Inflammatory macrophage (primary cell): Measurements from ENCODE around the gene EFHD1.

Source experiments
- DNase-seq, 2 donors: peaks; one replicate each; pipeline ENCODE4 v3.0.0-alpha.2; 2020 to 2022
- total RNA-seq, 18 experiments: gene quantifications; one replicate each; lab custom pipeline; 2026; ENCODE audit warnings: mixed read lengths in 6 of 18, inconsistent platforms in 2 of 18; lab: John Stamatoyannopoulos, UW

Gene EFHD1, protein sequence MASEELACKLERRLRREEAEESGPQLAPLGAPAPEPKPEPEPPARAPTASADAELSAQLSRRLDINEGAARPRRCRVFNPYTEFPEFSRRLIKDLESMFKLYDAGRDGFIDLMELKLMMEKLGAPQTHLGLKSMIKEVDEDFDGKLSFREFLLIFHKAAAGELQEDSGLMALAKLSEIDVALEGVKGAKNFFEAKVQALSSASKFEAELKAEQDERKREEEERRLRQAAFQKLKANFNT
- total RNA-seq = 0 to 0.65 (median 0) reads per million in 18 experiments

DNA sequence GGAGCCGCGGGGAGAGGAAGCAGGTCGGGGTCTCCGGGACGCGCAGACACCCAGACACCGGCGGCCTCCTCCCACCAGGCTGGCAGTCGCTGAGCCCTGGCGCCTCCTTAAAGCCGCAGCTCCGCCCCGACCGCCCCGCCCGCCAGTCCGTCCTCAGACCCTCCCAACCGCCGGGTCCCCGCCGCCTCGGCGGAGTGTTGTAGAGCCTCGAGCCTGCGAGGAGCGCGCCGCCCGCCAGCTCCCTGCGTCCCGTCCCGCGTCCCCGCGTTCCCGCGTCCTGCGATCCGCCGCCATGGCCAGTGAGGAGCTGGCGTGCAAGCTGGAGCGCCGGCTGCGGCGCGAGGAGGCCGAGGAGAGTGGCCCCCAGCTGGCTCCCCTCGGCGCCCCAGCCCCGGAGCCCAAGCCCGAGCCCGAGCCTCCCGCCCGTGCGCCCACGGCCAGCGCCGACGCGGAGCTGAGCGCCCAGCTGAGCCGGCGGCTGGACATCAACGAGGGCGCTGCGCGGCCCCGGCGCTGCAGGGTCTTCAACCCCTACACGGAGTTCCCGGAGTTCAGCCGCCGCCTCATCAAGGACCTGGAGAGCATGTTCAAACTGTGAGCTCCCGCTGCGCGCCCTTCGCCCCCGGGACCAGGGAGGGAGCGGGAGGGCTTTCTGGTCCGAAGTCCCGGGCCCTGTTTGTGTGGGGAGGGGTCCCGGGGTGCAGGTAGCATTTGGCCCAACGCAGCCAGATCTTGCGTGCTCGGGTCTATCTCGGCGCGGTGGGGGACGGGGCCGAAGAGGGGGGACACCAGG lies at the start of gene EFHD1:
Gene EFHD1 (plus strand): TSS at position 192 of the 793 bp plus-strand sequence. CDS start 101 bp downstream, at position 293.
- DNase-seq = peak; percentile 14 to 16

DNA sequence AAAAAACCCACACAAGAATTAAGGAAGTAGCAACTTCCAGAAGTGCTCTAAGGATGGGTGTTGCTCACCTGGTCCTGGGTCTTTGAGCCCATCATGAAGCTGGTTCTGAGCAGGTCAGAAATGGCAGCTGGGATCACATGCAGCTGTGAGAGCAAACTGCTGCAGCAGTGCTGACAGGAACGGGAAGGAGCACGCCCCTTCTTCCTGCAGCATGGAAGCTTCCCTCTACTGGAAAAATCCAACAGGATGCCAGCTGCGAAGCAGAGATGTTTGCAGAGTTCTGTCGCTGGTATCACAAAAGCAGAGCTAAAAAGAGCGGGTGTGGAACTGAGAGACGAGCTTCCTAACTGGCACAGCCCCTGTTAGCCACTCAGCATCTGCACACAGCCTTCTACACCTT lies 49.2 kb upstream of the EFHD1 start:
- DNase-seq = no peak

DNA sequence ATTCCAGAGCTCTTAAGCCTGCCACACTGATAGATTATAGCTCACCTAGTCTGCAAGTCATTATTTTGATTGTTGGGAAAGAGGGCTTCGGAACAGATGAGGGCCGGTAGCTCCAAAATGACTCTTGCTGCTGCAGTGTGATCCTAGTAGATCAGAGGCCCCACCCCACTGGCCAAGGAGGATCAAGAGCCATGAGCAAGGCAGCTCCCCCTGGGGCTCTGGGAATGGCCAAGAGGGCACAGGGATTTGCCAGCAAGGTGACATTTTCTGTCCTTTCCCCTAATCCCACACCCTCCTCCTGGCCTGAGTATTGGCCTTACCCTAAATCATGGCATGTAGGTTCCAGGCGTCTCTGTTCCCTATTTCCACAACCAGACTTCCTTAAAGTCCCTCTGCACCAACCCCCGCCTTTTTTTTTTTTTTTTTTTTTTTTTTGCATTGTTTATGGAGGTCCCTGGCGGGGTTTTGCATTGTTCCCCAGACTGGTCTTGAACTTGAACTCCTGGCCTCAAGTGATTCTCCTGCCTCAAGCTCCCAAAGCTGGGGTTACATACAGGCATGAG lies 46.4 kb upstream of the EFHD1 start:
- DNase-seq = peak; percentile 41 to 42

DNA sequence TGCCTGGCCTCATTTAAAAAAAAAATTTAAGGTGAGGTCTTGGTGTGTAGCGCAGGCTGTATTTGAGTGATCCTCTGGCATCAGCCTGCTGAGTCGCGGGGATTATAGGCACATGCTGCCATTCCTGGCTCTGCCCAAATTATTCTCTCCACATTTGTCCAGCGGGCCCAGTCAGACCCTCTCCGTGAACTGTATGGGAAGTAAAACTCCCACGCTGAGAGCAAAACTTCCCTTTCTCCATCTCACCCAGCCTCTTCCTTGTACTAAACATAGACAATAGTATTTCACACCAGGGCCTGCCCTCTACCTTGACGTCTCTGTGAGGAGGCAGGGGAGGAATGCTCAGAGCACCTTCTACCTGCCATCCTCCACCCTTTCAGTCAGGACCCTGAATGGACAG lies 45.9 kb upstream of the EFHD1 start:
- peak; percentile 77 to 86 for DNase-seq

DNA sequence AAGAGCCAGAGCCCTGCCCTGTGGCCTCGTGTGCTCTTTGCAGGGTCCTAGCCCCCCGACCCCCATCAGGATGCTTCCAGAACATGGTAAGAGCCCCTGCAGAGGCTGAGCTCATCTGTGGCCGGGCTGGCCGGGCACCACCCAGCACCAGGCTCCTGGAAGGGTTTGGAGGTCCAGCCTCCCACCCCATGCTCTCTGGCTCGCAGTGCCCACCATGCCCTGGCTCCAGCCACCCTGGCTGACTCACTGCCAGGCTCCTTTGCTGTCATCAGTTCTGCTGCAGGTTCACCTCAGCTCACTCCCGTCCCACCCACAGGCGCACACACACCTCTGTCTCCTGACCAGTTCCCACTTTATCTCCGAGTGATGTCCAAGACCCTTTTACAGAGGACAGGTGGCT lies 45.4 kb upstream of the EFHD1 start:
- no peak for DNase-seq

DNA sequence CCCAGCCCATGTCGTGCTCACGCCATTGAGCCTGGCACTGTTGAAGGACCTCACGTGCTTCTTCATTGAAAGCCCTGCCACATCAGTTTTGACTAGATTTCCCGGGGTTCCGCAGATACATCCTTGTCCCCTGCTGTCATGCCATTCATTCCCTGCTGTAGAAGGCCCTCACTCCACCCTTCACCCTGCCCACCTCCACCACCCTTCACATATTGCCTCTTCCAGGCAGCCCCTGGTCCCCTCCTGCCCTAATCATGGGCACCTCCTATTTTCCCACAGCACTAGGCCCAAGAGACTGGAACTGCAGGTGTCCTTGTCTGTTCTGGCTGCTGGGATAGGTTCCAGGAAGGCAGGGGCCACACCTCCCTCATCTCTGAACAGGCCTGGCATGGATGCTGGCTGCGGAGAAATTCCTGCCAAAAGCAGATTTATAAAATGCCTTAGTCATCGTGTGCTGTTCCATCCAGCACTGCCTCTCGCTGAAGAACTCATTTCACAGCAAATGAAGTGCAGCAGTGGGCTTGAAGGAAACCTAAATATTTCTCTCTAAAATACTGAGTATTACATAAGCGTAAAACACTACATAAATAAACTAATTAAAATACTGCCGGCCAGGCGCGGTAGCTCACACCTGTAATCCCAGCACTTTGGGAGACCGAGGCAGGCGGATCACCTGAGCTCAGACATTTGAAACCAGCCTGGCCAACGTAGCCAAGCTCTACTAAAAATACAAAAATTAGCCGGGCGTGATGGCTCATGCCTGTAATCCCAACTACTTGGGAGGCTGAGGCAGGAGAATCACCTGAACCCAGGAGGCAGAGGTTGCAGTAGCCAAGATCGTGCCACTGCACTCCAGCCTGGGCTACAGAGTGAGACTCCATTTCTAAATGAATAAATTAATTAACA lies 44.5 kb upstream of the EFHD1 start:
- no peak for DNase-seq

DNA sequence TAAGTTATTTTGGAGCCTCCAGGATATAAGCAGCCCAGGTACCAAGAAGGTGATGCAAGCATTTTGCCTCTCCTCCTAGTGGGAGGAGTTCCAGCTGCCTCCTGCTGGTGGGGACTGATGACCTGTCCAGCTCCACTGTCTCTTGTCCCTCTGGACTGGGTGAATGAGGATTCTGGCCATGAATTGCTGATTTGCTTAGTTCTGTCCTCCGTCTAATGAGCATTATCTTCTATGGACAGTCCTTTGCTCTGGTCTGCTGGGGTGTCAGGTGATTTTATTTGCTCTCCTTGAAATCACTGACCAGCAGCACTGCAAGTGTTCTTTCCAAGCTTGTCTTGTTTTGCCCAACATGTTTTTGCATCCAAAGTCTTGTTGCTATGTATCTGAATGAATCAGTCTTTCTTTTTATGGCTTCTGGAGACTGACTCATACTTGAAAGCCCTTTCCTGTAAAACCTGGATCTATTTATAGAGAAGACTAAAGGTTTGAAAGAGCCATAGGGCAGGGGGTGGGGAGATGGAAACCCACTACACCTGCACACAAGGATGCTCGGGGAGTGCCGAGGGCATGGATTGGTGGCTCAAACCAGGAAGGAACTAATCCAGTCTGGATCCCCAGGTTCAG lies 40.5 kb upstream of the EFHD1 start:
- DNase-seq = no peak

DNA sequence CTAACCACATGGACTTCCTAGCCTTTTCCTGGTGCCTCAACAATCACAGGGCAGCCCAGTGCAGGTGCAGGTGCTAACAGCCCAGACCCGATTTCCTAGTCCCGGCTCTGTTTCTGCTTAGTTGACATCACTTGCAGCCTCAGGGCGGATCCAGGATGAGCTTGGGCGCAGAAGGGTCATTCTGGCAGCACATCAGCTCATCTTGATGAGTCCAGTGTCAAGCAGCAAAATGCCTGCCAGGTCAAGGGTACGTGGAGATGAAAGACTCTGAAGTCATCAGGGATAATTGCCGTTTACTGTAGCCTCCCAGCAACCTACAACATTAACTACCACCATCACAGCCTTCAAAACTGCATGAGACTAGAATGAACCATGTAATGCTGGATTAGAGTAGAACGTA lies 39.4 kb upstream of the EFHD1 start:
- no peak for DNase-seq

DNA sequence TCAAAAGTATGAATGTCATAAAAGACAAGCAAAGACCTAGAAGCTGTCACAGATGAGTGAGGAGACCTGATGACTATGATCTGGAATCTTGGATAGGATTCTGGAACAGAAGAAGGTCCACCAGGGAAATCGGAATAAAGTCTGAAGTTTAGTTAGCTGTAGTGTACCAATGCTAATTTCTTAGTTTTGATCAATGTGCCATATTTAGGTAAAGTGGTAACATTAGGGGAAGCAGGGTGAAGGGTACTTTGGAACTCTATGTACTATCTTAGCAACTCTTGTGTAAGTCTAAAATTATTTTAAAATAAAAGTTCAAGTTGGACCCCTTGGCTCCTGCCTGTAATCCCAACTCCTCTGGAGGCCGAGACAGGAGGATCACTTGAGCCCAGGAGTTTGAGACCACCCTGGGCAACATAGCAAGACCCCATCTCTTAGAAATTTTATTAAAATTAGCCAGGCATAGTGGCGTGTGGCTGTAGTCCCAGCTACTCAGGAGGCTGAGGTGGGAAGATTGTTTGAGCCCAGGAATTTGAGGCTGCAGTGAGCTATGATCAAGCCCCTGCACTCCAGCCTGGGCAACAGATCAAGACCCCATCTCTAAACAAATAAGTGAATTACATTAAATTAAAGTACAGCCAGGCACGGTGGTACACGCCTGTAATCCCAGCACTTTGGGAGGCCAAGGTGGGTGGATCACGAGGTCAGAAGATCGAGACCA lies 35.9 kb upstream of the EFHD1 start:
- DNase-seq = no peak

DNA sequence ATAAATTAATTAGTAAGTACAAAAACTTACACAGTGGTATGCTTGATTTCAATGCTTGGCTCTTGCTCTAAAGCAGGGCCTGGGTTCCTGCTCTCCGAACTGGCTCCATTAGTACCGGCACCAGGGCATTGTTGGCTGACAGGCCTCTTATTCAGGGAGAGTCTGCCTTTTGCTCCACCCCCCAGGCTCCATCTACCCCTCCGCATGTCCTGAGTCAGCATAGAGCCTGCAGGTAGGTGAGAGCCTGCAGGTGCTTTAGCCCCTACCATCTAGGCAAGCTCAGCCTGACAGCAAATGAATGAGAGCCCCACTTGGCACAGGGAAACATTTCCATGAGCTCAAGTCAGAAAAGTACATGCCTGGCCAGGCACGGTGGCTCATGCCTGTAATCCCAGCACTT lies 35.1 kb upstream of the EFHD1 start:
- DNase-seq = no peak

DNA sequence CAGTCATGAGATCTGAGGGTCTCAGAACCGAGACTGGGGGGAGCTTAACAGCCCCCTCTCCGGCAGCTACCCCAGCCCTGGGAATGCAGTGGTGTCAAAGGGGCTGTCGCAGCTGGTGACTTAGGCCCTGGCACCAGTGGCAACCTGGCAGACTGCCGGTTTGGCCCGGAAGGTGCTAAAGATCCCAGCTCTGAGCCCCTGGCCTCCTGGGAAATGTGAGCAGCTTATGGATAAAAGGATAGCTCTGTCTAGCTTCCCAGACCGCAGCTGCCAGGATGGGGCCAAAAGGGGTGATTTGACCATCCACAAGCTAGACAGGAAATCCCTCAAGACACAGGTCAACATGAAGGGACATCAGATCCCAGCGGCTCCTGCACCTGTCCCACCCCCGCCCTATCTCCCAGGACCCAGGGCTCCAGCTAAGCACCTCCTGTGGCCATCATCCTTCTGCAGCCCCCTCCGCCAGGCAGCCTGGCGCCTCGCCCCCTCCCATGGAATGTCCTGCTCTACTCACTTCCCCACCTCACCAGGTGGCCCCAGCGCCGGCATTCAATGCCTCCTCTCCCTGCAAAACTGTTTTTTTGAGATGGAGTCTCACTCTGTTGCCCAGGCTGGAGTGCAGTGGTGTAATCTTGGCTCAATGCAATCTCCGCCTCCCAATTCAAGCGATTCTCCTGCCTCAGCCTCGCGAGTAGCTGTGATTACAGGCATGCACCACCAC lies 33.2 kb upstream of the EFHD1 start:
- DNase-seq = no peak

DNA sequence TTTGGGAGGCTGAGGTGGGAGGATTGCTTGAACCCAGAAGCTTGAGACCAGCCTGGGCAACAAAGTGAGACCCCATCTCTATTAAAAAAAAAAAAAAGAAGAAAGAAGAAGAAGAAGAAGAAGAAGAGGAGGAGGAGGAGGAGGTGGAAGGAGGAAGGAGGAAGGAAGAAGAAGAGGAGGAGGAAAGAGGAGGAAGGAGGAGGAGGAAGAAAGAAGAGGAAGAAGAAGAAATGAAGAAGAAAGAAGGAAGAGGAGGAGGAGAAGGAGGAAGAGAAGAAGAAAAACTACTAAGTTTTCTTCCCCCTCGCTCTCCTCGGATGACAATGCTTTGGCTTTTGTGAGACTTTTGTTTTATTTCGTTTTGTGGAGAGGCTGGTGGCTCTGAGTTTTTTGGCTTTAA lies 30.1 kb upstream of the EFHD1 start:
- no peak for DNase-seq

DNA sequence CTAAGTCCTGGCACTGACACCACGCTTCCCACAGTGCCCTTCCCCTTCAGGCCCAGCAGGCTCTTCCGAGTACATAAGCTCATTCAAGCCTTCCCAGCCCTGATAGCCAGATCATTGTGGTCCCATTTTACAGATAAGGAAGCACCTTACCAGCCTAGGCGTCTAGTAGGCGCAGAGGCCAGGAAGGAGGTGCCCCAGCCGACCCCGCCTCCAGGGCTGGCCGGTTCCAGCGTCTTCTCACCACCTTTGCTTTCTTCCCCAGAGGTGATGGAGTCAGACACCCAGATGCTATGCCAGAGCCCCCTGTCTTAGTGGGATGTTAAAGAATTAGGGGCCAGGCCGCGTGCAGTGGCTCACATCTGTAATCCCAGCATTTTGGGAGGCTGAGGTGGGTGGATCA lies 28.9 kb upstream of the EFHD1 start:
- no peak for DNase-seq

DNA sequence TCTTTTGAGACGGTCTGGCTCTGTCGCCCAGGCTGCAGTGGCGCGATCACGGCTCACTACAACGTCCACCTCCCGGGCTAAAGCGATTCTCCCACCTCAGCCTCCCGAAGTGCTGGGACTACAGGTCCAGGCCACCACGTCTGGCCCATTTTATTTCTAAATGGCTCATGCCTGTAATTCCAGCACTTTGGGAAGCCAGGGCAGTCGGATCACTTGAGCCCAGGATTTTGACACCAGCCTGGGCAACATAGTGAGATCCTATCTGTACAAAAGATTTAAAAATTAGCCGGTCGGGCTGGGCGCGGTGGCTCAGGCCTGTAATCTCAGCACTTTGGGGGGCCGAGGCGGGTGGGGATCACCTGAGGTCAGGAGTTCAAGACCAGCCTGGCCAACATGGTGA lies 26.4 kb upstream of the EFHD1 start:
- DNase-seq = no peak

DNA sequence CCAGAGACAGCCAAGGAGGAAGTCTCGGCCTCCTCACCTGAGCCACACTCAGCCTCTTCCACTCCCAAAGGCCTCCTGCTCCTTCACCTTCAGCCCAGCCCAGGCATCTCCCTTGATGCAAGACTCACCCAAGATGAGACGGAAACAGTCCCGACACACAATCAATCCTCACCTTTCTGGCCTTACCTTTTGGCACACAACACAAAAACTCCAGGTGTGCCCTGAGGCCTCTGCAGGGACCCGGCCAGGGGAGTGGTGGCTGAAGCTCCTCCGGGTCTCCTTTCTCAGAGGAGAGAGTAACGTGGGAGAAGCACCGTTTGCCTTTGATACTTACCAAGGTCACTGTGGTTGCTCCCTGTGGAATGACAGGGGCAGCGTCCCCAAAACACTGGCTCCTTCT lies 23.8 kb upstream of the EFHD1 start:
- no peak for DNase-seq

DNA sequence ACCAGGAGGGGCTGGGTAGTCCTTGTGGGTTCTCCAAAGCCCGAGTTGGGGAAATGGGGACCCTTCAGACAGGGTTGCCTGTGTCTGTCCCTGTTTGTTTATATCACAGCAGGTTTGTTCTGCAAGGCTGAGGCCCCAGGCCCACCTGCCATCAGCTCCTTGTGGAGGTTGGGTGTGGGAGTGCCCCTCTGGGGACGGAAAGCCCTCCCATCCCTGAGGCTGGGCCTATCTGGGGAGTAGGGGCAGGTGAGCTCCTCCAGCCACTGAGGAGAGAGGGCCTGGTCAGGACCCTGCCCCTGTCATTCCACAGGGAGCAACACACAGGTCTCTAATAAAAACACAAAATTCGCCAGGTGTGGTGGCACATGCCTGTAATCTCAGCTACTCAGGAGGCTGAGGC lies 23.3 kb upstream of the EFHD1 start:
- DNase-seq = no peak

DNA sequence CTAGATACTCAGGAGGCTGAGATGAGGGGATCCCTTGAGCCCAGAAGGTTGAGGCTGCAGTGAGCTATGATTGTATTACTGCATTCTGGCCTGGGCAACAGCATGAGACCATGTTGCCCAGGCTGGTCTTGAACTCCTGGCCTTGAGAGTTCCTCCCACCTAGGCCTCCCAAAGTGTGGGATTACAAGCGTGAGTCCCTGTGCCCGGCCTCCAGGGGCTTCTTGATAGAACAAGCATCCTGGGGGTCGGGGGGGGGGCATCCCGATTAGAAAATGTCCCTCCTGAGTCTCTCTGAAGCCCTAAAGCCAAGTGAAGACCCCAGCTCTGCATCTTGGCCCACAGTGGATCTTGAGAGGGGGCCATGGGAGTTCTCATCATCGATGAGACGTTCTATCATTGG lies 22.3 kb upstream of the EFHD1 start:
- no peak for DNase-seq

DNA sequence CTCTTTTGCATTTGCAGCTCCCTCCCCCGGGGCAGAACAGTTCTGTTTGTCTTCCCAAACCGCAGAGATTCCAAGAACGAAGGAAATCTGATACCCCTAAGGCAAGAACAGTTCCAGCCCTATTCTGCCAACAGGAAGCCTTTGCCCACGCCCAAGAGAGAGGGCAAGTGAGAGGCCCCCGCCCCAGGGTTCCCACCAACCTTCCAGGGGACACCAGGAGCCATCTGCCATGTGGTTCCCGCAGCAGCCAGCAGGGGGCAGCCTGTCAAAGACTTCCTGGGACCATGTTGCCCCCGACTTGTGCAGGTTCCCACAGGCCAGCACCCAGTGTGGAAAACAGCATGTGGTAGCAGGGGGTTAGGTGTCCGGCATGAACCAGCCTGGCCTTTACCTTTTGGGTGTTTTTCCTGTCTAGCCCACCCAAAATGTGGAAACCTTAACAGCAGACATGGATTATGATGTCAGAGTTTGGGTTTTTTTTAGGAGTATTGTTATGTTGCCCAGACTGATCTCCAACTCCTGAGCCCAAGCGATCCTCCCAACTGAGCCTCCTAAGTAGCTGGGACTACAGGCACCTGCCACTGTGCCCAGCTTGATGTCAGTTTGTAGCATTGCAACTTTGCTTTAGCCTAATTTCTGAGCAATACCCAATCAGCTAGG lies 21.7 kb upstream of the EFHD1 start:
- DNase-seq = peak; percentile 34 to 49

DNA sequence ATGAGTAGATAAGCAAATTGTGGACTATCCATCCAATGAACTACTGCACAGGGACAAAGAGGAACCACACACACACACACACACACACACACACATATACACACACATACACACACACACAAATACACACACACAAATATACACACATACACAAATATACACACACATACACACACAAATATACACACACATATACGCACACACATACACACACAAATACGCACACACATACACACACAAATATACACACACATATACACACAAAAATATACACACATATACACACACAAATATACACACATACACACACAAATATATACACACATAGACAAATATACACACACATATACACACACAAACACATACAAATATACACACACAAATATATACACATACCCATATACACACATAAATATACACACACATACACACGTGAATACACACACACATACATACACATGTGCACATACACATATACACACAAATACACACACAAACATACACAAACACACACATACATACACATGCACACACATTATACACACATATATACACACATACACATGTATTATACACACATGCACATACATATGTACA lies 19.8 kb upstream of the EFHD1 start:
- no peak for DNase-seq

DNA sequence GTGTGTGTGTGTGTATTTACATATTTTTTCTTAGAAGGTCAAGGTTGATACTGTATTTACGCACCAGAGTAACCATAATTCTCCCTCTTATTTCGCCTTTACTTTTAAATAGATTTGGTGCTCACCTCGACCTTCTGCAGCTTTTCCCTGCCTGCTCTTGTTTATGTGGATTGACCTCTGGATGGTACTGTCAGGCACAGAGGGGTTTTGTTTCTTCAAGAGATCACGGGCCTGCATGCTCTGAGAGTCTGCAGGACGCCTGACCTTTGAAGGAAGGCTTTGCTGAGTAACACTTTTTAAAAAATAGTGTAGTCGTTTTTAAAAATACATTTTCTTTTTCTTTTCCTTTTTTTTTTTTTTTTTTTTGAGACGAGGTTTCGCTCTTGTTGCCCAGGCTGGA lies 18.1 kb upstream of the EFHD1 start:
- DNase-seq = no peak
